A673 (cell line): ENCODE data around the gene GIMD1. TPM values are rescaled to one million over a fixed set of nuclear protein-coding genes. Genes with fewer than 3 reads are reported as not detected.

Experiments
- BruUV-seq: library from RNA; stranded (reverse); fragments of 400-500 nt; replicated peaks from 2 replicates; lab custom pipeline; 2021; lab: Mats Ljungman, UMichigan
- CTCF ChIA-PET: fragments of 300-600 bp; sonication (Branson Sonifier 250); formaldehyde crosslinking; loops from one replicate; lab custom pipeline; 2022; ENCODE audit warnings: antibody characterized with exemption; lab: Charles Lee
- POLR2A ChIA-PET: fragments of 300-600 bp; sonication (Branson Sonifier 250); formaldehyde crosslinking; loops from one replicate; lab custom pipeline; 2022; ENCODE audit warnings: antibody characterized with exemption; ENCODE audit not compliant: low non-redundant PET; lab: Charles Lee
- DNase-seq: peaks from one replicate; pipeline ENCODE4 v3.0.0-alpha.2; 2015; ENCODE audit warnings: low spot score
- H3K27ac ChIP-seq: fragments of 200-600 bp; sonication (generic); 2 replicates; pipeline ENCODE4 v1.5.1; 2016; ENCODE audit warnings: mixed run types, low read depth, mild to moderate bottlenecking, mixed read lengths, antibody characterized with exemption, low read length; ENCODE audit not compliant: poor library complexity, severe bottlenecking
- H3K27me3 ChIP-seq: fragments of 200-600 bp; sonication (generic); replicated peaks from 2 replicates; pipeline ENCODE4 v1.6.1; 2017; ENCODE audit warnings: mixed run types, low read depth, mild to moderate bottlenecking, mixed read lengths, antibody characterized with exemption, low read length; ENCODE audit not compliant: insufficient read depth, poor library complexity
- H3K36me3 ChIP-seq: fragments of 200-600 bp; sonication (generic); 2 replicates; pipeline ENCODE4 v1.6.1; 2016; ENCODE audit warnings: mixed run types, mild to moderate bottlenecking, mixed read lengths, antibody characterized with exemption, low read length; ENCODE audit not compliant: insufficient read depth, poor library complexity, severe bottlenecking
- H3K4me1 ChIP-seq: fragments of 200-600 bp; sonication (generic); 2 replicates; pipeline ENCODE4 v1.6.1; 2017; ENCODE audit warnings: mixed run types, mild to moderate bottlenecking, mixed read lengths, antibody characterized with exemption, low read length; ENCODE audit not compliant: insufficient read depth, poor library complexity, severe bottlenecking
- H3K4me3 ChIP-seq: fragments of 200-600 bp; sonication (generic); 2 replicates; pipeline ENCODE4 v1.5.1; 2016; ENCODE audit warnings: low read depth, mixed run types, mild to moderate bottlenecking, mixed read lengths, low read length; ENCODE audit not compliant: poor library complexity, severe bottlenecking
- H3K9me3 ChIP-seq: fragments of 200-600 bp; sonication (generic); 2 replicates; pipeline ENCODE4 v1.6.1; 2016; ENCODE audit warnings: mixed run types, low read depth, mild to moderate bottlenecking, mixed read lengths, antibody characterized with exemption, low read length; ENCODE audit not compliant: poor library complexity, severe bottlenecking
- EZH2 ChIP-seq: fragments of 200-600 bp; sonication (generic); IDR thresholded peaks from 2 replicates; pipeline ENCODE4 v1.6.1; 2017; ENCODE audit warnings: borderline replicate concordance, low read depth, mild to moderate bottlenecking, mixed read lengths, antibody characterized with exemption, low read length; ENCODE audit not compliant: poor library complexity, severe bottlenecking
- intact Hi-C: fragments of 100-400 bp; cut with micrococcal nuclease; formaldehyde crosslinking; loops from one replicate; pipeline ENCODE4 v1.10.0; 2022; ENCODE audit not compliant: unreplicated experiment
- total RNA-seq: library from RNA; stranded (reverse); gene quantifications from 2 replicates; pipeline ENCODE4 v1.2.3, GENCODE V29; 2021
- TF ChIP-seq, protein P1 (sequence below): fragments of 300-800, 200-600 bp; sonication (generic); conservative IDR thresholded peaks from 2 replicates; pipeline ENCODE4 v1.5.1; 2017; ENCODE audit warnings: low read depth, mild to moderate bottlenecking, antibody characterized with exemption, low read length, moderate library complexity, mixed read lengths

Gene GIMD1
- total RNA-seq, 1 experiment from 2014 or later: not detected

GRCh38 chr4:106367072-106367471, 1.5 kb downstream of the GIMD1 start:
- TF ChIP-seq, protein P1, sequence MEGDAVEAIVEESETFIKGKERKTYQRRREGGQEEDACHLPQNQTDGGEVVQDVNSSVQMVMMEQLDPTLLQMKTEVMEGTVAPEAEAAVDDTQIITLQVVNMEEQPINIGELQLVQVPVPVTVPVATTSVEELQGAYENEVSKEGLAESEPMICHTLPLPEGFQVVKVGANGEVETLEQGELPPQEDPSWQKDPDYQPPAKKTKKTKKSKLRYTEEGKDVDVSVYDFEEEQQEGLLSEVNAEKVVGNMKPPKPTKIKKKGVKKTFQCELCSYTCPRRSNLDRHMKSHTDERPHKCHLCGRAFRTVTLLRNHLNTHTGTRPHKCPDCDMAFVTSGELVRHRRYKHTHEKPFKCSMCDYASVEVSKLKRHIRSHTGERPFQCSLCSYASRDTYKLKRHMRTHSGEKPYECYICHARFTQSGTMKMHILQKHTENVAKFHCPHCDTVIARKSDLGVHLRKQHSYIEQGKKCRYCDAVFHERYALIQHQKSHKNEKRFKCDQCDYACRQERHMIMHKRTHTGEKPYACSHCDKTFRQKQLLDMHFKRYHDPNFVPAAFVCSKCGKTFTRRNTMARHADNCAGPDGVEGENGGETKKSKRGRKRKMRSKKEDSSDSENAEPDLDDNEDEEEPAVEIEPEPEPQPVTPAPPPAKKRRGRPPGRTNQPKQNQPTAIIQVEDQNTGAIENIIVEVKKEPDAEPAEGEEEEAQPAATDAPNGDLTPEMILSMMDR: no peak
- no peak for TF ChIP-seq EZH2
- H3K36me3 ChIP-seq: no peaks in the 10 kb centered on the region
- no TSS peak for BruUV-seq
- no peak overlapping the region for H3K27ac ChIP-seq
- intact Hi-C loops: loop anchor here (5.0 to 10.0 kb wide), 2 partner anchors 100 to 298 kb away; no protein-coding TSS in a partner anchor
- no peak for DNase-seq
- H3K4me1 ChIP-seq: peaks cover 10% of the 10 kb centered on the region
- H3K27me3 ChIP-seq: no peaks in the 10 kb centered on the region
- ChIA-PET CTCF (no interaction called here), POLR2A (no interaction called here)
- H3K4me3 ChIP-seq: no peak overlapping the region
- H3K9me3 ChIP-seq: no peaks in the 10 kb centered on the region

GRCh38 chr4:106366026-106366425, 2.6 kb downstream of the GIMD1 start:
- no peaks in the 10 kb centered on the region for H3K36me3 ChIP-seq
- H3K4me3 ChIP-seq: no peak overlapping the region
- no peak for DNase-seq
- no peak overlapping the region for H3K27ac ChIP-seq
- intact Hi-C loops: loop anchor here (5.0 to 10.0 kb wide), 2 partner anchors 99 to 299 kb away; no protein-coding TSS in a partner anchor
- no peaks in the 10 kb centered on the region for H3K9me3 ChIP-seq
- BruUV-seq: no TSS peak
- ChIA-PET CTCF (no interaction called here), POLR2A (no interaction called here)
- no peaks in the 10 kb centered on the region for H3K27me3 ChIP-seq
- H3K4me1 ChIP-seq: peaks cover 10% of the 10 kb centered on the region
- TF ChIP-seq, protein P1: no peak
- TF ChIP-seq EZH2: no peak

DNA sequence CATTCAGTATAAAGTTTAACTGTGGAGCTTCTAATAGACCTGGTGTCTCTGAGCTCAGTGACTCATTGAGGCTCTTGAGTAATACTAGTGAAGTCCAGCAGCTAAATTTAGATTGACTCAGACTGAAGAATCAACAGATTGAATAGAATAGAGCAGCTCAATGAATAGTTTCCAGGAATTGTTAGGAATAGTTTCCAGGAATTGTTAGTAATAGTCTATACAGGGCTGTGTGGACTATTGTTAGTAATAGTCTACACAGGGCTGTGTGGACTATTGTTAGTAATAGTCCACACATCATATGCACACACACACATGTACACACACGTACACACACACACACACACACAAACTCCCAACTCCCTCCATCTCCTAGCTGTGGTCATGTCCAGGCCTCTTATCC, 3.0 kb downstream of the GIMD1 start:
- Histone ChIP-seq H3K27me3 (no peaks in the 10 kb centered on the region), H3K9me3 (no peaks in the 10 kb centered on the region), H3K4me3 (no peak overlapping the region), H3K4me1 (peaks cover 10% of the 10 kb centered on the region), H3K36me3 (no peaks in the 10 kb centered on the region), H3K27ac (no peak overlapping the region)
- ChIA-PET POLR2A (interaction anchor here (0.6 kb wide), 1 partner anchor 21 kb away, joined by 5 read pairs; no protein-coding TSS in a partner anchor), CTCF (no interaction called here)
- TF ChIP-seq EZH2: no peak
- TF ChIP-seq, protein P1: no peak
- DNase-seq: peak; percentile 56
- intact Hi-C loops: loop anchor here (5.0 to 10.0 kb wide), 2 partner anchors 98 to 299 kb away; no protein-coding TSS in a partner anchor
- no TSS peak for BruUV-seq
